Measurements from ENCODE around the gene ANAPC10.

Gene ANAPC10

DNA sequence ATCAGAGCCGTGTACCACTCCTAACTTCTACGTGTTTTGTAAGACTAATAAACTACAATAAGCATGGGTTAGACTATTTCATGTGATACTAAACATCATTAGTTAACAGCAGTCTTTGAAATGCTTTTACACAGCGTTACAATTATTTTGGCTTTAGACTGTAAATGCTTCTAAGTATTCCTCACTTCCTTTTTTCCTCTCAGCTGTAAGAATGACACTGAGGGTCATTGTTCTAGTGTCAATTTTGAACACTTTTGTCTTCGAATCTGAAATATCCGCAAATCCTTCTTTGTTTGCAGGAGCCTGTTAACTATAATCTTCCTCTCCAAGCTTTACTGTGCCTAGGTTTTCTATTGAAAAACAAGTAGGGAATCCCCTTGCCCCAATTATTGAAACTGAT, 1.7 kb upstream of the ANAPC10 start:
- Histone ChIP-seq H3K4me3 (ENCODE audit: low read depth, low read length) (peak overlapping the region; percentile 93), H3K4me1 (no peaks in the 10 kb centered on the region), H3K9me3 (no peaks in the 10 kb centered on the region), H3K27me3 (no peaks in the 10 kb centered on the region), H3K36me3 (peaks cover 15% of the 10 kb centered on the region)
- DNase-seq: no peak
- TF ChIP-seq, protein P1, sequence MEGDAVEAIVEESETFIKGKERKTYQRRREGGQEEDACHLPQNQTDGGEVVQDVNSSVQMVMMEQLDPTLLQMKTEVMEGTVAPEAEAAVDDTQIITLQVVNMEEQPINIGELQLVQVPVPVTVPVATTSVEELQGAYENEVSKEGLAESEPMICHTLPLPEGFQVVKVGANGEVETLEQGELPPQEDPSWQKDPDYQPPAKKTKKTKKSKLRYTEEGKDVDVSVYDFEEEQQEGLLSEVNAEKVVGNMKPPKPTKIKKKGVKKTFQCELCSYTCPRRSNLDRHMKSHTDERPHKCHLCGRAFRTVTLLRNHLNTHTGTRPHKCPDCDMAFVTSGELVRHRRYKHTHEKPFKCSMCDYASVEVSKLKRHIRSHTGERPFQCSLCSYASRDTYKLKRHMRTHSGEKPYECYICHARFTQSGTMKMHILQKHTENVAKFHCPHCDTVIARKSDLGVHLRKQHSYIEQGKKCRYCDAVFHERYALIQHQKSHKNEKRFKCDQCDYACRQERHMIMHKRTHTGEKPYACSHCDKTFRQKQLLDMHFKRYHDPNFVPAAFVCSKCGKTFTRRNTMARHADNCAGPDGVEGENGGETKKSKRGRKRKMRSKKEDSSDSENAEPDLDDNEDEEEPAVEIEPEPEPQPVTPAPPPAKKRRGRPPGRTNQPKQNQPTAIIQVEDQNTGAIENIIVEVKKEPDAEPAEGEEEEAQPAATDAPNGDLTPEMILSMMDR (IDR thresholded peaks at IDR 0.05; ENCODE audit: low read depth, low read length): no peak

DNA sequence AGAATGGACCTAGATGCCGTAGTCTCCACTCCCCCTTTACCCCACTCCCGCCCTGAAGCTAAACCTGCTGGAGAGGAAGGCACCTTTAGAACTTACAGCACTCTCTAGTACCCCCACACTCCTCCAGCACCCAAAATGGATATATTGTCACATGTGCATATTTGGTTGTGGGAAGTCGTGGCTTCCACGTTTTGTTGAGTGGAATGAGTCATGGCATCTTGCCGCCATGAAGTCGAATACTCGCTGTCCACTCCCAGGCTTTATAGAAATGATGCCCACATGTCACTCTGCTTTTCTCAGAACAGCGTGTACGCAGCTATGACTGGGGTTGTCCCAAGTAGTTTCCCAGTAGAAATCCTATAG, 660 bp upstream of the ANAPC10 start:
- Histone ChIP-seq H3K27me3 (no peaks in the 10 kb centered on the region), H3K4me3 (ENCODE audit: low read depth, low read length) (peak overlapping the region; percentile 93), H3K9me3 (no peaks in the 10 kb centered on the region), H3K4me1 (no peaks in the 10 kb centered on the region), H3K36me3 (peaks cover 19% of the 10 kb centered on the region)
- DNase-seq: peak; percentile 35
- TF ChIP-seq, protein P1 (IDR thresholded peaks at IDR 0.05; ENCODE audit: low read depth, low read length): no peak

DNA sequence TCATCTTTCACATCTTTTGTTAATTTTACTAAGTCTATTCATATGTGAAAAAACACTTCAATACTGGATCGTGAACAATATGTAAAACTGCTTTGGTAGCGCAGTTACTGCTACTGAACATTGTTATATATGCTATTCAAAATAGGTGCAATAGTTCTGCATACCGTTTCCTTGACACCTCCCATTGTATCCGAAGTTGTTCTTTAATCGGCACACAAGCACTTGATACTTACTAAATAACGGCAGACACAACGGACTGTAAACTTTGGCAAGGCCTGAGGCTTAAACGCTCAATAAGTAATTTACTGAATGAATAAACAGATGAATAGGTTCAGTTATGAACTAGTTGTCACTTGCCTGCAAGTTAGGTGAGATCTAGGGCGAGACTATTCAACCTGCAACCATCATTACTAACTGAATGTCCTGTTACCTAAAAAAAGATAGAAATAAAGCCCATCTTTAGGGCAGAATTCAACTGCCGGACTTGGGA, 620 bp downstream of the ANAPC10 start:
- Histone ChIP-seq H3K4me1 (no peaks in the 10 kb centered on the region), H3K9me3 (no peaks in the 10 kb centered on the region), H3K4me3 (ENCODE audit: low read depth, low read length) (peak overlapping the region; percentile 93), H3K27me3 (no peaks in the 10 kb centered on the region), H3K36me3 (peaks cover 23% of the 10 kb centered on the region)
- TF ChIP-seq, protein P1 (IDR thresholded peaks at IDR 0.05; ENCODE audit: low read depth, low read length): peak; percentile 33; the same call in 1 of the 2 replicates
- DNase-seq: no peak

DNA sequence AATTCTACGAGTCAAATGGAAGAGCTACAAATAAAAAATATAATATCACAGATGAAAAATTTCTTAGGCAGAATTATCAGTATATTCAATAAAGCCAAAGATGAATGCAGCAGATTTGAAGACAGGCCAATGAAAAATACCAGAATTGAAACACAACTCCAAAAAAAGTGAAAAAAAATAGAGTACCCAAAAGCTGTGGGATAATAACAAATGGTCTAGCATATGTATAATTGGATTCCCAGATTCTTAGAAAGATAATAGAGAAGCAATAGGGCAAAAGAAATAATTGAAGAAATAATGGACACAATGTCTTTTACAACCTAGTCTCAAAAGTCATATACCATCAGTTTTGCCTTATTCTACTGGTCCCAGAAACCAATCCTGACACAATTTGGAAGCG, 4.4 kb downstream of the ANAPC10 start:
- Histone ChIP-seq H3K4me3 (ENCODE audit: low read depth, low read length) (no peak overlapping the region), H3K4me1 (no peaks in the 10 kb centered on the region), H3K27me3 (no peaks in the 10 kb centered on the region), H3K9me3 (no peaks in the 10 kb centered on the region), H3K36me3 (peaks cover 34% of the 10 kb centered on the region)
- no peak for DNase-seq
- TF ChIP-seq, protein P1 (IDR thresholded peaks at IDR 0.05; ENCODE audit: low read depth, low read length): no peak

DNA sequence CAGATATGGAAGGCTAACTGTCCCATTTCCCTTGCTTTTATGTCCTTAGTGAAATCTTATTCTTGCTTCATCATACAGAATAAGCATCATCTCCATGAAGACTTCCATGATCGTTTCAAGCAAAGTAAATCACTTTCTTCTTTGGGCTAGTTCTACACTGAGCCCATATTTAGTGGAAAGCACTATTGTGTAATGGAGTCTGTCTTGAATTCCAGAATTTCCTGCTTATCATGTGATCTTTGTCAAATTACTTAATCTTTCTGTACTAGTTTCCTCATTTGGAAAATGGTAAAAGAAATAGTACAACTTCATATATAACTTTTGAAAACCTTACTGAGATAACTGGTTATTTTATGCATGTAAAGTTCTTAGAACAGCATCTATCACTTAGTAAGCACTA, 7.6 kb downstream of the ANAPC10 start:
- peaks cover 45% of the 10 kb centered on the region for H3K36me3 ChIP-seq
- no peak for DNase-seq
- TF ChIP-seq, protein P1 (IDR thresholded peaks at IDR 0.05; ENCODE audit: low read depth, low read length): no peak
- no peaks in the 10 kb centered on the region for H3K27me3 ChIP-seq
- no peaks in the 10 kb centered on the region for H3K9me3 ChIP-seq
- no peak overlapping the region for H3K4me3 ChIP-seq (ENCODE audit: low read depth, low read length)
- no peaks in the 10 kb centered on the region for H3K4me1 ChIP-seq

DNA sequence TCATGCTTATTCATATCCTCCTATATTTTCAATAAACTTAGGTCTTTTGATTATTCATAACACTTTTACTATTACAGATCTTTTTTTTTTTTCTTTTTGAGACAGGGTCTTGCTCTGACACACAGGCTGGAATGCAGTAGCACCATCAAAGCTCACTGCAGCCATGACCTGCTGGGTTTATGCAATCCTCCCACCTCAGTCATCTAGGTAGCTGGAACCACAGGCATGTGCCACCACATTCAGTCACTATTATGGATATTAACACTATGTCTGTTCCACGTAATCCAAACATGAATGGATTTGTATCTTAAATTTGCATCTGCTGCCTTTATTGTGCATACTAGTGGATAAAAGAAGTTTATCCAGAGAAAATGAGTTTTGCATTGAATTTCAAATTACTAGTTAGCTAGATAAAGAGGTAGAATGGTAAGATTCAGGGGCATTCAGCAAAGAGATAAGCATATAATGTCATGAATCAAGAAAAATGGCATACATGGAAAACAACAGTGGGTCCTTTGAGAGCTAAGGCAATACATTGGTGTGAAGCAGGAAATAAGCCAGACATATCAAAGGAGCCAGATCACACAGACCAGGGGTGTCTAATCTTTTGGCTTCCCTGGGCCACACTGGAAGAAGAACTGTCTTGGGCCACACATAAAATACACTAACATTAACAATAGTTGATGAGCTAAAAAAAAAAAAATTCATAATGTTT, 13.9 kb downstream of the ANAPC10 start:
- no peaks in the 10 kb centered on the region for H3K9me3 ChIP-seq
- DNase-seq: no peak
- no peak overlapping the region for H3K4me3 ChIP-seq (ENCODE audit: low read depth, low read length)
- peaks cover 18% of the 10 kb centered on the region for H3K36me3 ChIP-seq
- TF ChIP-seq, protein P1 (IDR thresholded peaks at IDR 0.05; ENCODE audit: low read depth, low read length): no peak
- no peaks in the 10 kb centered on the region for H3K4me1 ChIP-seq
- H3K27me3 ChIP-seq: no peaks in the 10 kb centered on the region
